Stomach (tissue), 4 donors: ENCODE data around the gene TGIF1.

Source experiments
- EP300 ChIP-seq: sonication (generic); formaldehyde crosslinking; IDR thresholded peaks from one replicate; pipeline ENCODE4 v1.6.1; 2017; ENCODE audit warnings: antibody characterized with exemption
- POLR2A ChIP-seq, 4 donors: fragments of 450-650 bp; IDR thresholded peaks; one replicate each; pipeline ENCODE4 v1.6.1; 2016; ENCODE audit warnings: antibody characterized with exemption in 4 of 4, control low read depth in 2 of 4, mild to moderate bottlenecking in 1 of 4, moderate library complexity in 1 of 4
- TF ChIP-seq, protein P1 (sequence below), 7 experiments: fragments of 450-650 bp in 4 of 7; fragments of 200-600 bp in 3 of 7; sonication (generic) in 3 of 7; IDR thresholded peaks; one replicate each; pipeline ENCODE4 v1.5.1; 2016 to 2019; ENCODE audit warnings: antibody characterized with exemption in 7 of 7, control low read depth in 2 of 7, mild to moderate bottlenecking in 1 of 7

- TF ChIP-seq EP300 (no peak), POLR2A (IDR thresholded peaks at IDR 0.05) (peak in 1 of 4 donors; percentile 51)
- TF ChIP-seq, protein P1, sequence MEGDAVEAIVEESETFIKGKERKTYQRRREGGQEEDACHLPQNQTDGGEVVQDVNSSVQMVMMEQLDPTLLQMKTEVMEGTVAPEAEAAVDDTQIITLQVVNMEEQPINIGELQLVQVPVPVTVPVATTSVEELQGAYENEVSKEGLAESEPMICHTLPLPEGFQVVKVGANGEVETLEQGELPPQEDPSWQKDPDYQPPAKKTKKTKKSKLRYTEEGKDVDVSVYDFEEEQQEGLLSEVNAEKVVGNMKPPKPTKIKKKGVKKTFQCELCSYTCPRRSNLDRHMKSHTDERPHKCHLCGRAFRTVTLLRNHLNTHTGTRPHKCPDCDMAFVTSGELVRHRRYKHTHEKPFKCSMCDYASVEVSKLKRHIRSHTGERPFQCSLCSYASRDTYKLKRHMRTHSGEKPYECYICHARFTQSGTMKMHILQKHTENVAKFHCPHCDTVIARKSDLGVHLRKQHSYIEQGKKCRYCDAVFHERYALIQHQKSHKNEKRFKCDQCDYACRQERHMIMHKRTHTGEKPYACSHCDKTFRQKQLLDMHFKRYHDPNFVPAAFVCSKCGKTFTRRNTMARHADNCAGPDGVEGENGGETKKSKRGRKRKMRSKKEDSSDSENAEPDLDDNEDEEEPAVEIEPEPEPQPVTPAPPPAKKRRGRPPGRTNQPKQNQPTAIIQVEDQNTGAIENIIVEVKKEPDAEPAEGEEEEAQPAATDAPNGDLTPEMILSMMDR (IDR thresholded peaks at IDR 0.05), result no peak
These were observed 997 bp upstream of the TGIF1 start for GRCh38 chr18:3448838-3449511.
